ENCODE measurements around the gene ADGRD1.

DNA sequence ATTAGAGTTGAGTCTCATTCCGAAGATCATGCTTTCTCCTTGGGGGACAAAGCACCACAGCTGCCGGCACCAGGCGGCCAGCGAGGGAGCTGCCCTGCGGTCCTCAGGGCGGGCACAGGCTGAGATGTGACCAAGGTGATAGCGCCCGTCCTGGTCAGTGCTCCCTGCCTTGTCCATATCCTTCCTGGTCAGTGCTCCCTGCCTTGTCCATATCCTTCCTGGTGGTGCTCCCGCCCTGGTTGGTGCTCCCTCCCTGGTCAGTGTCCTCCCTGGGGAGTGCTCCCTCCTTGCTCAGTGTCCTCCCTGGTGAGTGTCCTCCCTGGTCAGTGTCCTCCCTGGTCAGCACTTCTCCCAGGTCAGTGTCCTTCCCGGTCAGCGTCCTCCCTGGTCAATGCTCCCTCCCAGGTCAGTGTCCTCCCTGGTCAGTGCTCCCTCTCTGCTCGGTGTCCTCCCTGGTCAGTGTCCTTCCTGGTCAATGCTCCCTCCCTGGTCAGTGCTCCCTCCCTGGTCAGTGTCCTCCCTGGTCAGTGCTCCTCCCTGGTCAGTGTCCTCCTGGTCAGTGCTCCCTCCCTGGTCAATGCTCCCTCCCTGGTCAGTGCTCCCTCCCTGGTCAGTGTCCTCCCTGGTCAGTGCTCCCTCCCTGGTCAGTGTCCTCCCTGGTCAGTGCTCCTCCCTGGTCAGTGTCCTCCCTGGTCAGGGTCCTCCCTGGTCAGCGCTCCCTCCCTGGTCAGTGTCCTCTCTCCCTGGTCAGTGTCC lies 92.2 kb downstream of the ADGRD1 start:
- TF ChIP-seq, protein P1, sequence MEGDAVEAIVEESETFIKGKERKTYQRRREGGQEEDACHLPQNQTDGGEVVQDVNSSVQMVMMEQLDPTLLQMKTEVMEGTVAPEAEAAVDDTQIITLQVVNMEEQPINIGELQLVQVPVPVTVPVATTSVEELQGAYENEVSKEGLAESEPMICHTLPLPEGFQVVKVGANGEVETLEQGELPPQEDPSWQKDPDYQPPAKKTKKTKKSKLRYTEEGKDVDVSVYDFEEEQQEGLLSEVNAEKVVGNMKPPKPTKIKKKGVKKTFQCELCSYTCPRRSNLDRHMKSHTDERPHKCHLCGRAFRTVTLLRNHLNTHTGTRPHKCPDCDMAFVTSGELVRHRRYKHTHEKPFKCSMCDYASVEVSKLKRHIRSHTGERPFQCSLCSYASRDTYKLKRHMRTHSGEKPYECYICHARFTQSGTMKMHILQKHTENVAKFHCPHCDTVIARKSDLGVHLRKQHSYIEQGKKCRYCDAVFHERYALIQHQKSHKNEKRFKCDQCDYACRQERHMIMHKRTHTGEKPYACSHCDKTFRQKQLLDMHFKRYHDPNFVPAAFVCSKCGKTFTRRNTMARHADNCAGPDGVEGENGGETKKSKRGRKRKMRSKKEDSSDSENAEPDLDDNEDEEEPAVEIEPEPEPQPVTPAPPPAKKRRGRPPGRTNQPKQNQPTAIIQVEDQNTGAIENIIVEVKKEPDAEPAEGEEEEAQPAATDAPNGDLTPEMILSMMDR (IDR thresholded peaks at IDR 0.05) = no peak
- no peak for TF ChIP-seq EP300 (IDR thresholded peaks at IDR 0.05)

Data from esophagus muscularis mucosa (tissue), 3 donors.